Stimulated activated memory B cell treated with anti-CD40 and anti-IgM and Interleukin-4, amounts not matched to agents 10 μg/mL and 1 μg/mL and 100 μg/mL, for 72 hours (primary cell): Measurements from ENCODE around the gene XDH.

Source experiments
- ATAC-seq: fragments of 150-1000 bp; cut with Tn5 transposase; 2 replicates; pipeline ENCODE4 v1.10.0; 2021
- H3K27ac Mint-ChIP-seq: one replicate; pipeline ENCODE4 v1.8.0; 2022; ENCODE audit warnings: mild to moderate bottlenecking, mixed read lengths
- H3K27me3 Mint-ChIP-seq: one replicate; pipeline ENCODE4 v1.8.0; 2022; ENCODE audit warnings: mixed read lengths
- H3K36me3 Mint-ChIP-seq: one replicate; pipeline ENCODE4 v1.8.0; 2022; ENCODE audit warnings: mixed read lengths
- H3K4me1 Mint-ChIP-seq: one replicate; pipeline ENCODE4 v1.8.0; 2022; ENCODE audit warnings: mixed read lengths
- H3K4me3 Mint-ChIP-seq: one replicate; pipeline ENCODE4 v1.8.0; 2022; ENCODE audit warnings: mild to moderate bottlenecking, moderate library complexity, mixed read lengths
- H3K9me3 Mint-ChIP-seq: one replicate; pipeline ENCODE4 v1.8.0; 2022; ENCODE audit warnings: mixed read lengths

Gene XDH

DNA sequence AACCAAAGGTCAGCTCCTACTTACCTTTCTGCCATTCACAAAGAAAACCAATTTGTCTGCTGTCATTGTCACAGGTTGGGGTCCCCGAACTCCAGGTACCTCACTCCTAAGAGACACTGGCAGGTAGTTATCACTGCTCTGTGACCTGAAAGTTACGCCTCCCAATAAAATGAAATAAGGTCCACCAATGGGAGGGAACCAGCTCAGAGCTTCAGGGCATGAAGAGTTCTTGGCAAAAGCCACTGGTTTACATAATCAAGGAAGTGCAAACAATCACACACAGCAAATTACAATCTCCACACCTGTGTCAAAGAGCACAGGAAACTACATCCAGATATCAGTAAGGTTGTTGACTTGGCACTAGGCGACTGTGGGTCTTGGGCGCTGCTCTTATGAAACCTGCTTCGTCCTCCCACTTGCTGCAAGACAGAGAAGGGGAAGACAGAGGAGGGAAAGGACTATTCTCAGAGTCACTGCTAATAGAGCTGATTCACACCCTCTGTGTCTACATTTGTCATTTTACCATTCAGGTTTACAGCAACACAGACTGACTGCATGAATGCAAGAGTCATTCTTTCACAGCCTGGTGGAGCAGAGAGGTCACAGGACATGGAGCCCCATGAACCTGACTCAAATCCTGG is at the start of gene XDH:
TSS of gene XDH (minus strand) at position 142 of the 641 bp plus-strand sequence. CDS start at position 66, 76 bp downstream.
- ATAC-seq = no peak
- H3K9me3 Mint-ChIP-seq = peaks cover 9% of the 10 kb centered on the region
- no peak within 1 kb of the TSS for H3K27ac Mint-ChIP-seq
- H3K4me3 Mint-ChIP-seq = no peak within 1 kb of the TSS
- no peaks in the 10 kb centered on the region for H3K27me3 Mint-ChIP-seq
- no peaks in the 10 kb centered on the region for H3K36me3 Mint-ChIP-seq
- peaks cover 9% of the 10 kb centered on the region for H3K4me1 Mint-ChIP-seq

DNA sequence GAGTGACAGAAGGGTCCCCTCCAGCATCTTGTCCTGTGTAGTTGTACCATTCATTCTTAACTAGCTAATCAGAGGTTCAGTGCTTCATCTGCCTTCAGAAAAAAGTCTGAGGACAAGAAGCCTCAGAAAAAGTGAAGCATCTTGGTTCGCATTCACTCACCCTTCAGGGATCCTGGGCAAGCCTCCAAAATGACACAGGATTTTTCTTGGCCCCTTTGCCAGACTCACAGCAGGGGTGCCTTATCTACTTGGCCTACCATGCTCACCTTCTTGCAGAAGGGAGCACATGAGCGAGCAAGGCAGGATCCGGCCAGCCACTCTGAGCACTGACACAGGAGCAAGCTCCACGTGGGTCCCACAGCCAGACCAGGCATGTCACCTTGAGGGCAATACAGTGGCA is 43.1 kb upstream of the XDH start:
- H3K36me3 Mint-ChIP-seq = no peaks in the 10 kb centered on the region
- H3K4me3 Mint-ChIP-seq = no peak overlapping the region
- H3K27ac Mint-ChIP-seq = no peak overlapping the region
- no peaks in the 10 kb centered on the region for H3K4me1 Mint-ChIP-seq
- peaks cover 25% of the 10 kb centered on the region for H3K27me3 Mint-ChIP-seq
- peaks cover 20% of the 10 kb centered on the region for H3K9me3 Mint-ChIP-seq
- ATAC-seq = no peak

DNA sequence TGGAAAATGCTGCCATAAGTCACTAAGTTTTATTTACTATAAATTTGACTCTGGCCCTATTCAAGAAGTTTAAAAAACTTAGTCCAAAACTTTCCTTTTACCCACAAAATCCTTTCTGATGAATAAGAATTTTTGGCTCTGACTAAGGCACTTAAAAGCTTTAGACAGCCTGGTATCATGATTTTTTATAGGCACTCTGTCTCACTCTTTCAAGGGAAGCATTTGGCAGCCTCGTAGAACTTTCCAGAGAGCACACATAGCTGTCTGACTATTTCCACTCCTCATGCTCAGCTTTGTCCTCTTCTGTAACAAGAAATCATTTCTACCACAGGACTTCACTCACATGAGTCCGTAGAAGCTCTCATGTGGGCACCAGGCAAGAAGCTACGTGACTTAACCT is 32.3 kb upstream of the XDH start:
- Mint-ChIP-seq H3K9me3 (peaks cover 30% of the 10 kb centered on the region), H3K4me3 (no peak overlapping the region), H3K4me1 (no peaks in the 10 kb centered on the region), H3K27me3 (peaks cover 27% of the 10 kb centered on the region), H3K36me3 (peaks cover 5% of the 10 kb centered on the region), H3K27ac (no peak overlapping the region)
- ATAC-seq = no peak

DNA sequence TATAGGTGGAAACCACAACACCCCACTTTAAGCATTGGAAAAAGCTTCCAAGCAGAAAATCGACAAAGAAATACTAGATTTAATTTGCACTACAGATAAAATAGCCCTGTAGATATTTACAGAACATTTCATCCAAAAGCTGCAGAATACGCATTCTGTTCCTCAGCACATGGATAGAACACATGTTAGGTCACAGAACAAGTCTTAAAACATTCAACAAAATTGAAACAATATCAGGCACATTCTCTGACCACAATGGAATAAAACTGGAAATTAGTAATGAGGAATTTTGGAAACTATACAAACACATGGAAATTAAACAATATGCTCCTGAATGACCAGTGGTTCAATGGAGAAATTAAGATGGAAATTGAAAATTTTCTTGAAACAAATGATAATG is 27.8 kb upstream of the XDH start:
- Mint-ChIP-seq H3K36me3 (no peaks in the 10 kb centered on the region), H3K4me1 (no peaks in the 10 kb centered on the region), H3K9me3 (peaks cover 11% of the 10 kb centered on the region), H3K4me3 (no peak overlapping the region), H3K27ac (no peak overlapping the region), H3K27me3 (peaks cover 11% of the 10 kb centered on the region)
- ATAC-seq = no peak

DNA sequence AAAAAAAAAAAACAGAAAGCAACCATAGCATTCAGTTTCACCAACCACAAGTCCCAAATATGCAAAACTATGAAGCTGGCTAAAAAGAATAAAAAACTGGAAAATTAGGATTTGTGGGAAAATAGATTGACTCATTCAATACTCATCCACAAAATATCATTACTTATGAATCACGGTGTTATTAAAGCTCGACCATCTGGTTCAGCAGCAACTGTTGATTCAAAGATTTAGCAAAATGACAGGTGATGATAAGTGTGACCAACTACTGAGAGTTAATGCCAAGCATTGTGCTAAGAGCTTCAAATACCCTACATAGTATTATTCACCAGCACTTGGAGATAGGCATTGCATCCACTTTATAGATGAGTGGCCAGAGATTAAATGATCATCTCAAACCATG is 26.2 kb upstream of the XDH start:
- Mint-ChIP-seq H3K27ac (no peak overlapping the region), H3K4me3 (no peak overlapping the region), H3K27me3 (peaks cover 11% of the 10 kb centered on the region), H3K9me3 (peaks cover 11% of the 10 kb centered on the region), H3K36me3 (no peaks in the 10 kb centered on the region), H3K4me1 (no peaks in the 10 kb centered on the region)
- ATAC-seq = no peak

DNA sequence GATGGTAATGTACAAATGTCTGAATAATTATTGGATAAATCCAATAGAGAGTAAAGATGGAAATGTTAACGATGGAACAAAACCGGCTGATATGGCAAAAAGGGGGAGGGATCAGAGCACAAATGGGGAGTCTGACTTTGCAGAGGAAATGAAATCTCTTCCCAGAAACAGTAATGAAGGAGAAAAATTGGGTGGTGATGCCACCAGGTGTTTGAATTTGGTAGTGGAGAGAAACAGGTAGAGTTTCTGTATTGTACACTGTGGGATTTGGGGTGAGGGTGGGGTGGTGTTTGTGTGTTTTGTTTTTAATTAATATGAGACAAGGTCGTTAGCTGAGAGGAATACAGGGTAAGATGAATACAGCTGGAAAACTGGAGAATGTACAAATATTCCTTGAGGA is 20.4 kb upstream of the XDH start:
- no peak for ATAC-seq
- Mint-ChIP-seq H3K27ac (no peak overlapping the region), H3K36me3 (no peaks in the 10 kb centered on the region), H3K4me3 (no peak overlapping the region), H3K9me3 (no peaks in the 10 kb centered on the region), H3K4me1 (peaks cover 4% of the 10 kb centered on the region), H3K27me3 (peaks cover under 1% of the 10 kb centered on the region)

DNA sequence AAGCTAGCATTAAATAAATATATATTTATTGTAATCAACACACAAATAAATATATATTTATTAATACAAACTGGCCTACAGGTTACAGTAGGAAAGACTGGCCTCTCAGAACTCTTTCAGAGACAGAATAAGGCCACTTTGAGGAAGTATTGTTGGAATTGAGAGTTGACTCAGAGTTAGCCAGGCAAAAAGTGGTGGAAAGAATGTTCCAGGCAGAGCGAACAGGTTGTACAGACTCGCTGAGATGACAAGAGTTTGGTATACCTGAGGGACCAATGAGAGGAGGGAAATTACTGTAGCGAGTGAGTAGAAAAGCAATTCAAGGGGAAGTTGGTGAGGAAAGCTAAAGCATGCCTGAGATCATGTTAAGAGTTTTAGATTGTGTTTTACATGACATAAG is 19.0 kb upstream of the XDH start:
- Mint-ChIP-seq H3K4me1 (peaks cover 10% of the 10 kb centered on the region), H3K36me3 (no peaks in the 10 kb centered on the region), H3K9me3 (no peaks in the 10 kb centered on the region), H3K4me3 (no peak overlapping the region), H3K27me3 (peaks cover 14% of the 10 kb centered on the region), H3K27ac (no peak overlapping the region)
- no peak for ATAC-seq

DNA sequence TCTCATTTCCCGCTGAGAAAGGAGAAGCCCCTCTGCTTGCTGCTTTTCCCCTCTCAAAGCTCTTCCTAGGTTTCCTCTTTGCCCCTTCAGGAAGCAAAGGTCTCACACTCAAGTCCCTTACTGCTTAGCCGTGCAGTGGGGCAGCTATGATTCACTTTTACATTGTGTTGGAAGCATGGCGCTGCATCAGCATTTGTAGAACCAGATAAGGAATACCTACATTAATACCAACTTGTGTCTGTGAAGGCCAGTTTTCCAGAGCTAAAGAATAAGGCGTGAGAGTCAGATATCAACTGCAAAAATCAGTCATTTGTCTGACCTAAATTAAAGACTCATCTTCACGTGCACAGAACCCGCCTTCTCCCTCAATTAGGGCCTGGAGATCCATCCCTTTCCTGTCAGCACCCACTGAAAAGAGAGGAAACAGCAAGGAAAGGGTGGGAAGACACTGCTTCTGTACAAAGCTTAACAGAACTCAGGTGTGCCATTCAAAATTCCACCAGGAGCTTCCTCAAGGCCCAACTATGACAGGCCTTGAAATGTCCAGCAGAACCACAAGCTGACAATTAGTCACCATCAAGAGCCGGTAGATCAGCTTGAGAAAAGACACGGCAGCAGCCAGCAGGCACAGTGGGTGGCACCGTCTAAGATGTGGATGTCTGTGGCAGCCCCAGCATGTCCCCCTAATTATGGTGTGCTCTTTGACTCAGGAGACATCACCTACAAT is 16.1 kb upstream of the XDH start:
- Mint-ChIP-seq H3K4me1 (peaks cover 10% of the 10 kb centered on the region), H3K27ac (no peak overlapping the region), H3K9me3 (no peaks in the 10 kb centered on the region), H3K4me3 (no peak overlapping the region), H3K36me3 (no peaks in the 10 kb centered on the region), H3K27me3 (peaks cover 35% of the 10 kb centered on the region)
- ATAC-seq = no peak

DNA sequence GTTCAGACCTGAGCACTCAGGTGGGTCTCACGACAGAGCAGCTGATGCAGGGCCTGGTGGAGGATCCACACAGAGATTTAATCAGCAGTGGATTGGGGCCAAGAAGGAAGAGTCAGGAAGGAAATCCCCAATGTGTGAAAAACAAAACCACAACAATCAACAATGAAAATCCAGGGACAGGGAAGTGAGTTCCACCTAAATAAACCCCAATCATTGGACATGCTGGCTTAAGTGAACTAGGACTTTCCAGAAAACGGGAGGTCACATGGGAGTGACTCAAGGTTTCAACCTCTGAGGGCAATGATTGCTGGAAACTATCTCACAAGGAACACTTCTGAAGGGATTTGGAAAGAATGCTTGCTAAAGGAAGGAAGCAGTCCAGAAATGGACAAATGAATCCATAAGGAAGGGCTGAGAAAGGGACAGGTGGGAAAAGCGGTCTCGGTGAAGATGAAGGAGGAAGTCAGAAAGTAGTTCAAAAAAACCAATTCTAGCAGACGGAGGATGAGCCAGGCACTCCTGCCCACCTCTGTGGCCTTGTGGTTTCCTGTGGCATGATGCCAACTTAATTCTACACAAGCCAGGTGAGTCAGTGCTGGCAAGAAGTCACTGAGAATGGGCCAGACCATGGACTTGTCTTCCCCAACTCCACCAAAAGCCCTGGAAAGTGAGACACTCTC is 15.4 kb upstream of the XDH start:
- Mint-ChIP-seq H3K36me3 (no peaks in the 10 kb centered on the region), H3K27ac (no peak overlapping the region), H3K4me1 (peaks cover 10% of the 10 kb centered on the region), H3K4me3 (no peak overlapping the region), H3K27me3 (peaks cover 42% of the 10 kb centered on the region), H3K9me3 (no peaks in the 10 kb centered on the region)
- ATAC-seq = no peak

DNA sequence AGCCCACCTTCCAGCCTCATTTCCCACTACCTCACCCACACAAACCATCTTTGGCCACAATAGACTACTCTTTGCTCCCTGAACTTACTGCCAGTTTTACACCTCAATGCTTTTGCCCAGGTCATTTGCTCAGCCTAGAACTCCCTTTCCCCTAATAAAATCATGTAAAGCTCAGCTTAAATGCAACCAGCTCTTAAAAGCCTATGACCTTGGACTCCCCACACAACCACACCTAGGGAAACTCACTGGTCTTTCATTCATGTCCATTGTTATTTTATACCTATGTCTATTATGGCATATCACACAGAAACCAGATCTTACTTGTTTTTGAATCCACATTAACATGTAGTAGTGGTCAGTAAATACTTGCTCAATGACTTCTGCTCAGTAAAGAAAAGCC is 14.5 kb upstream of the XDH start:
- no peak for ATAC-seq
- H3K9me3 Mint-ChIP-seq = no peaks in the 10 kb centered on the region
- no peak overlapping the region for H3K27ac Mint-ChIP-seq
- H3K27me3 Mint-ChIP-seq = peaks cover 42% of the 10 kb centered on the region
- H3K4me3 Mint-ChIP-seq = no peak overlapping the region
- no peaks in the 10 kb centered on the region for H3K36me3 Mint-ChIP-seq
- peaks cover 10% of the 10 kb centered on the region for H3K4me1 Mint-ChIP-seq

DNA sequence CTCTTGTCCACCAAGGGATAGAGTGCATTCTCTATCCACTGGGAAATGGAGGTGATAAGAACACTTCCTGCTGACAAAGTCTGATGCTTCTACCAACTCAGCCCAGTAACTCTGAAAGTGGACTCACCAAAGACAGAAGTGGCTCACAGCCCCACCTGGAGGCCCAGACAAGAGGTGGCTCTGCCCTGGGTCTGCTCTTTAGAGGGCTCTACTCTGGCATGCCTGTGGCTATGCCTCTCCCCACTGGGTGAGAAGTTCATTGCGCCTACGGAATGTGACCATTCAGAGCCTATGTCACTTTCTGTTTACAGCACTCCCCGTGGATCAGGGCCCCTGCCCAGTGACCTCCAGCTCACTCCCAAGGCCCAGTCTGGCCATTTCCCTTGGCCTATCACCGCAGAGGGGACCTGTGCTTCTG is 13.5 kb upstream of the XDH start:
- Mint-ChIP-seq H3K9me3 (no peaks in the 10 kb centered on the region), H3K4me3 (no peak overlapping the region), H3K36me3 (no peaks in the 10 kb centered on the region), H3K4me1 (peaks cover 10% of the 10 kb centered on the region), H3K27ac (no peak overlapping the region), H3K27me3 (peaks cover 42% of the 10 kb centered on the region)
- no peak for ATAC-seq

DNA sequence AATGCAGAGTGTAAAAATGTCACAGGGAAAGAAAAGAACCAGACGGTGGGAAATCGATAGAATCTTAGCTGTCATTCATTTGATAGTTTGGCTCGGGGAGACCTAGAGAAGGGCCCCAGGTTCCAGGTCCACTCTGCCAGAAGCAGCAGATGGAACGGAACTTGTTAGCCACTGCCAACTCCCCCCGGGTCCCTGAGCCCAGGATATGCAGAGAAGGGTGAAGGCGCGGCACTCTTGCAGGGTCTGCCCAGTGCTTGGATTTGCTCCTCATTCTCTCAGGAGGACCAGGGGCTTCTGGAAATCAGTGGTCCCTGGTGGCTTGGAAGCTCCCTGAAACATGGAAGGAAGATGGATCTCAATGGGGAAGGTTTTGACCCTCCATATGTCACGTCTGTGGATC is 11.6 kb upstream of the XDH start:
- Mint-ChIP-seq H3K9me3 (no peaks in the 10 kb centered on the region), H3K4me3 (no peak overlapping the region), H3K27me3 (peaks cover 42% of the 10 kb centered on the region), H3K27ac (no peak overlapping the region), H3K4me1 (peaks cover 10% of the 10 kb centered on the region), H3K36me3 (no peaks in the 10 kb centered on the region)
- no peak for ATAC-seq

DNA sequence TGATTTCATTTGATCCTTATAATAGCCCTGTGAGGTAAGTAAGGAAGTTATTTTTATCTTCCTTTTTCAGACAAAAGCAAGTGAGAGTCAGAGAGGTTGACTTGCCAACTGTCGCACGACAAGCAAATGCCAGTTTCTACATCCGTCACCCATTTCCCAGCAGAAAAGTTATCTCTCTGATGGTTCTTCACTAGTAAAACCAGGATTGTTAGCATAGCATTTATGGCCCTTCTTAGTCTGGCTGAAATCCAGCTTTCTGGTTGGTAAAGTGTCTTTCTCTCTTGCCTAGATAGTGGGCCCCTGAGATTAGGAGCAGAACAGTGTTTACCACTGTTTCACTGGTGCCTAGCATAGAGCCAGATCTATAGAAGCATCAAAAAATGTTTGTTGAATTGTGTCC is 7.1 kb upstream of the XDH start:
- no peak for ATAC-seq
- H3K9me3 Mint-ChIP-seq = peaks cover 9% of the 10 kb centered on the region

DNA sequence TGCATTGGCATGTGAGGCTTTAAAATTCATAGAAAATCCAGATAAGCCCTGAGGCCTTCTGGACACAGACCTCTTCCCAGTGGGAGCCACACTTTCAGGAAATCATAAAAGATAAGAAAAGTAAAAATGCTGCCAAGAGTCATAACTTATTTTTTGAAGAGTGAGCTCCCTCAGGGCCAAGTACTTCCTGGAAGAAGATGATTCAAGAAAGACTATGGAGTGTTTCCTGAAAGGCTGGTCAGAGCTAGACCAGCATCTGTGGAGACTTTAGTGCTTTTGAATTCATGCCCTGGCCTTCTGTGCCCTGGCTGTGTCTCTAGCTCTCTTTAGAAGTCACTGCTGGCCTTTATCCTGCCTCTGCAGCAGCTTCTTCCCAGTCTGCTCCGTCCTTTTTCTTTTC is 6.4 kb upstream of the XDH start:
- Mint-ChIP-seq H3K27me3 (peaks cover 11% of the 10 kb centered on the region), H3K4me3 (no peak overlapping the region), H3K9me3 (peaks cover 9% of the 10 kb centered on the region), H3K36me3 (no peaks in the 10 kb centered on the region), H3K27ac (no peak overlapping the region), H3K4me1 (peaks cover 9% of the 10 kb centered on the region)
- ATAC-seq = no peak

More for the DNA sequence above, 7.1 kb upstream of the XDH start:
- H3K4me1 Mint-ChIP-seq = peaks cover 4% of the 10 kb centered on the region
- H3K27me3 Mint-ChIP-seq = peaks cover 18% of the 10 kb centered on the region
- no peaks in the 10 kb centered on the region for H3K36me3 Mint-ChIP-seq
- no peak overlapping the region for H3K27ac Mint-ChIP-seq
- no peak overlapping the region for H3K4me3 Mint-ChIP-seq

DNA sequence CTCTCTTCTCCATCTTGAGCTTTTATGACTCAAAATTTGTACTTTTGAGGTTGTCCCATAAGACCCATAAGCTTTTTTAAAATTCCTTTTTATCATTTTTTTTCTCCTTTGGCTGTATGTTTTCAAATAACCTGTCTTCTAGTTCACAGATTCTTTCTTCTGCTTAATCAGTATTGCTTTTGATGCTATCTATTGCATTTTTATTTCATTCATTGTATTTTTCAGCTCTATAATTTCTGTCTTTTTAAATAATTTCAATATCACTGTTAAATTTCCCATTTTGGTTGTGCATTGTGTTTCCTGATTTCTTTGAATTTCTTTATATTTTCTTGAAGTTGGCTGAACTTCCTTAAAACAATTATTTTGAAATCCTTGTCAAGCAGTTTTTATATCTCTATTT is 4.8 kb upstream of the XDH start:
- H3K9me3 Mint-ChIP-seq = peaks cover 9% of the 10 kb centered on the region
- H3K27ac Mint-ChIP-seq = no peak overlapping the region
- H3K4me3 Mint-ChIP-seq = no peak overlapping the region
- no peaks in the 10 kb centered on the region for H3K27me3 Mint-ChIP-seq
- H3K4me1 Mint-ChIP-seq = peaks cover 9% of the 10 kb centered on the region
- no peaks in the 10 kb centered on the region for H3K36me3 Mint-ChIP-seq
- ATAC-seq = no peak

DNA sequence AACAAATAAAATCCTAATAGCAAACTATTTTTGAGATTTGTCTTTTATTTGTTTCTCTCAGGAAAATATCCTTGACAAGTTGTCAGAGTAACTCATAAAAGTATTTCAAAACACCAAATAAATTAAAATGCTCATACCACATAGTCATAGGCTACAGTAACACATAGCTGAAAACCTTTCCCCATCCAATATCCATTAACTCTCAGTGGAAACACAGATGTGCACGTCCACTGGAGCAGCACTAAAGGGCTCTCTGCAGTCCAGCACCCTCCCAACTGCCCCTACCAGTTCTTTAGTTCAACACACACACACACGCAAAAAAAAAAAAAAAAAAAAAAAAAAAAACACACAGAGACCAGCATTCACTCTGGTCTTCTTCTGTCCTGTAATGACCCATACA is 879 bp upstream of the XDH start:
- peaks cover 9% of the 10 kb centered on the region for H3K9me3 Mint-ChIP-seq

More for the DNA sequence above, 879 bp upstream of the XDH start:
- Mint-ChIP-seq H3K4me1 (peaks cover 9% of the 10 kb centered on the region), H3K36me3 (no peaks in the 10 kb centered on the region), H3K27ac (no peak overlapping the region), H3K27me3 (no peaks in the 10 kb centered on the region), H3K4me3 (no peak overlapping the region)
- ATAC-seq = no peak
